Activated CD4-positive, alpha-beta T cell treated with anti-CD3 and anti-CD28 coated beads, Interleukin-2, amount 10 ng/mL, durations not matched to agents 7 days and 5 days (primary cell): Measurements from ENCODE around the gene DMD. TPM values are rescaled to one million over a fixed set of nuclear protein-coding genes. Genes with fewer than 3 reads are reported as not detected.
"Not testable (repeated sequence)": the region's sequence is repeated elsewhere in the genome, so short reads cannot be mapped to it uniquely, and the experiment has no call there.

Source experiments
- CTCF ChIA-PET: fragments of 350-600 bp; sonication (Branson Sonifier 250); formaldehyde crosslinking; loops from one replicate; lab custom pipeline; 2021; ENCODE audit warnings: antibody characterized with exemption; lab: Charles Lee
- POLR2A ChIA-PET: fragments of 350-600 bp; sonication (Branson Sonifier 250); formaldehyde crosslinking; loops from one replicate; lab custom pipeline; 2021; ENCODE audit warnings: antibody characterized with exemption; lab: Charles Lee
- DNase-seq: peaks from one replicate; pipeline ENCODE4 v3.0.0-alpha.2; 2020
- H3K27ac Mint-ChIP-seq: one replicate; pipeline ENCODE4 v1.8.0; 2021; ENCODE audit warnings: mild to moderate bottlenecking, moderate library complexity, mixed read lengths
- H3K27me3 Mint-ChIP-seq: one replicate; pipeline ENCODE4 v1.8.0; 2021; ENCODE audit warnings: mixed read lengths
- H3K36me3 Mint-ChIP-seq: one replicate; pipeline ENCODE4 v1.8.0; 2021; ENCODE audit warnings: low read depth, mixed read lengths
- H3K4me1 Mint-ChIP-seq: one replicate; pipeline ENCODE4 v1.8.0; 2021; ENCODE audit warnings: mixed read lengths
- H3K4me3 Mint-ChIP-seq: one replicate; pipeline ENCODE4 v1.8.0; 2021; ENCODE audit warnings: mild to moderate bottlenecking, moderate library complexity, mixed read lengths
- H3K9me3 Mint-ChIP-seq: one replicate; pipeline ENCODE4 v1.8.0; 2021; ENCODE audit warnings: mixed read lengths
- total RNA-seq, 2 experiments: library from RNA; stranded (reverse); gene quantifications; one replicate each; pipeline ENCODE4 v1.2.3, GENCODE V29; 2021

The DMD gene
- total RNA-seq, 2 experiments from 2014 or later, result 0.57 to 0.83 TPM

DNA sequence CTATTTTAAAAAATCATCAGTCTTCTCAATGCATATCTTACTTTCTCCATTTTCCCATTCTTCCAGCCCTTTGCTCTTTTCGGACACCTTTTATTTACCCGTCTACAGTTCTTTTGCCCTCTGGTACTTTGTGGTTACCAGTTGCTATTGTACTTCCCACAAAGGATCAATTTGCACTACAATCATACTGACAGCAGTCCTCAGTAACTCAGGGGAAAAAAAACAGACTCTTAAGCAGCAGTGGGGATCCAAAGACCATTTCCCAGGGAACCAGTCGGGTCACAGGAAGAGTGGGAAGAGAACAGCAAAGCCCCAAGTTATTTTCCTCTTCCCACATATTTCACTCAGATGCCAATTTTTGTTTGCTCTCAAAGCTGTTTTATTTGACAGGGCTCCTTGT is 23.1 kb downstream of the DMD start:
- ChIA-PET CTCF (no interaction called here), POLR2A (no interaction called here)
- no peak overlapping the region for H3K4me3 Mint-ChIP-seq
- no peaks in the 10 kb centered on the region for H3K36me3 Mint-ChIP-seq
- no peak for DNase-seq
- H3K27ac Mint-ChIP-seq, result no peak overlapping the region
- no peaks in the 10 kb centered on the region for H3K4me1 Mint-ChIP-seq
- no peaks in the 10 kb centered on the region for H3K27me3 Mint-ChIP-seq
- no peaks in the 10 kb centered on the region for H3K9me3 Mint-ChIP-seq

GRCh38 chrX:33184803-33185202 is 26.5 kb downstream of the DMD start:
- H3K4me3 Mint-ChIP-seq, H3K36me3 Mint-ChIP-seq, CTCF ChIA-PET, H3K4me1 Mint-ChIP-seq, H3K27ac Mint-ChIP-seq, H3K27me3 Mint-ChIP-seq, H3K9me3 Mint-ChIP-seq, POLR2A ChIA-PET, DNase-seq: not testable (repeated sequence)

- POLR2A ChIA-PET, result no interaction called here
- no peak overlapping the region for H3K27ac Mint-ChIP-seq
- peaks cover 4% of the 10 kb centered on the region for H3K9me3 Mint-ChIP-seq
- H3K4me3 Mint-ChIP-seq, result no peak overlapping the region
- H3K27me3 Mint-ChIP-seq, result no peaks in the 10 kb centered on the region
- no peaks in the 10 kb centered on the region for H3K36me3 Mint-ChIP-seq
- CTCF ChIA-PET, result no interaction called here
- DNase-seq, result no peak
- no peaks in the 10 kb centered on the region for H3K4me1 Mint-ChIP-seq
Measured at GRCh38 chrX:33183361-33183760, 28.0 kb downstream of the DMD start.

DNA sequence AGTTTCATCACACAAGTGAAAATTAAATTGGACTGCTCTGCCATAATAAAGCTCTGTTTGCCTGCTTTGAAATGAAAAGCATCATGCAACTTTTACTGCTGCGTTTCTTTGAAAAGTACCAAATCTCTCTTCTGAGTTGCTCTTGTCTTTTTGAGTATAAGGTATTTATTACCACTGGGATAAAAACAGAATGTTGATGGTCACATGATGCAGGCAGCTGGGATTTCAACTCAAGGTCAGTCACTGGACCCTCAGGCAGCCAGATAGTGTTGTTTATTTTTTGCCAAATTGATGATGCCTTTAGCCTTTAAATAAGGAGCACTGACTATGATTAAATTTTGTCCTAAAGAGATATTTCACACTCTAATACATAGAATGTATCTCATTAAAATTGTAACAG is 32.7 kb downstream of the DMD start:
- Mint-ChIP-seq H3K9me3 (peaks cover 4% of the 10 kb centered on the region), H3K27me3 (no peaks in the 10 kb centered on the region)
- CTCF ChIA-PET, result no interaction called here

GRCh38 chrX:33178218-33178617 is 33.1 kb downstream of the DMD start:
- POLR2A ChIA-PET, result no interaction called here
- no peaks in the 10 kb centered on the region for H3K36me3 Mint-ChIP-seq

More for the DNA sequence above, 32.7 kb downstream of the DMD start:
- Mint-ChIP-seq H3K27ac (no peak overlapping the region), H3K36me3 (no peaks in the 10 kb centered on the region), H3K4me3 (no peak overlapping the region), H3K4me1 (no peaks in the 10 kb centered on the region)
- no peak for DNase-seq
- POLR2A ChIA-PET, result no interaction called here

DNA sequence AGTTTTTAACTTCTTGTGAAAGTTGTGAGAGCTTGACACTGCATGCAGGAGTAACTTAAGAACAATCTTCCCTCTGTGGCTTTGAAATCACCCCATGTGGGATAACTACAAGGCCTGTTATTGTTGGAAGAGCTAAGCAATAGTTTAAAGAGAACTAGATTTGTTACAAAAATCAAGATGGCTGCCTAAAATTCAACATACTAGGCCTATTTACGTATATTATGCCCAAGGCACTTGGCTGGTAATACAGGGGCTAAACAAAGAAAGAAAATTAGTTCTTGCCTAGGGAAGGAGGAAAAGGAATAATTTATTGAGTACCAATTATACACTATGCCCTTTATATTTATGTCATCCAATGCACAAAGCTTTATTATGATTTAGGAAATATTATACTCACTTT is 36.1 kb downstream of the DMD start:
- Mint-ChIP-seq H3K27ac (no peak overlapping the region), H3K9me3 (no peaks in the 10 kb centered on the region), H3K4me3 (no peak overlapping the region), H3K27me3 (no peaks in the 10 kb centered on the region), H3K4me1 (no peaks in the 10 kb centered on the region), H3K36me3 (no peaks in the 10 kb centered on the region)
- DNase-seq, result no peak
- CTCF ChIA-PET, result interaction anchor here (1.1 kb wide), 1 partner anchor 24 kb away, joined by 3 read pairs; no protein-coding TSS in a partner anchor
- POLR2A ChIA-PET, result no interaction called here

More at GRCh38 chrX:33178218-33178617, 33.1 kb downstream of the DMD start:
- peaks cover 4% of the 10 kb centered on the region for H3K9me3 Mint-ChIP-seq
- no peak overlapping the region for H3K4me3 Mint-ChIP-seq
- DNase-seq, result no peak
- no peaks in the 10 kb centered on the region for H3K4me1 Mint-ChIP-seq
- H3K27me3 Mint-ChIP-seq, result no peaks in the 10 kb centered on the region
- CTCF ChIA-PET, result no interaction called here
- H3K27ac Mint-ChIP-seq, result no peak overlapping the region

DNA sequence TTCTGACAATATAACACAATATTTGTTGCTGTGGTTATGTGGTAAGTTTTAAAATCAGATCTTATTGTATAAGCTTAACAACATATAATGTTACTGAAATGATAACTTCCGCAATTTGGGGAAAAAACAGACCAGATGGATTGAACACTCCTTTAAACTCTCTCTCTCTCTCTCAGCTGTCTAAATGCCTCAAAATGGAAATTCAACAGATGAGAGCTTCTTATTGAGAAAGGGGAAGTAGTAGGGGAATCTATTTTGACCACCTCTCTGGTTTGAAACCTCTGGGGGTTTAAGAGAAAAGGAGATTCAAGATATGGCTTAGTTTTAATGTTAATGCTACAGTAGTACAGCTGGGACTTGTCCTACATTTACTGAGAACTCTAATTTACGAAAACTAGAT is 40.3 kb downstream of the DMD start:
- Mint-ChIP-seq H3K4me3 (no peak overlapping the region), H3K9me3 (no peaks in the 10 kb centered on the region), H3K27ac (no peak overlapping the region), H3K4me1 (no peaks in the 10 kb centered on the region), H3K27me3 (no peaks in the 10 kb centered on the region), H3K36me3 (no peaks in the 10 kb centered on the region)
- POLR2A ChIA-PET, result no interaction called here
- no peak for DNase-seq
- CTCF ChIA-PET, result no interaction called here

- no peak overlapping the region for H3K27ac Mint-ChIP-seq
- H3K9me3 Mint-ChIP-seq, result no peaks in the 10 kb centered on the region
- DNase-seq, result no peak
- ChIA-PET POLR2A (no interaction called here), CTCF (no interaction called here)
- H3K4me3 Mint-ChIP-seq, result no peak overlapping the region
- no peaks in the 10 kb centered on the region for H3K36me3 Mint-ChIP-seq
- no peaks in the 10 kb centered on the region for H3K27me3 Mint-ChIP-seq
- no peaks in the 10 kb centered on the region for H3K4me1 Mint-ChIP-seq
Measured at GRCh38 chrX:33161829-33162228, 49.5 kb downstream of the DMD start.

DNA sequence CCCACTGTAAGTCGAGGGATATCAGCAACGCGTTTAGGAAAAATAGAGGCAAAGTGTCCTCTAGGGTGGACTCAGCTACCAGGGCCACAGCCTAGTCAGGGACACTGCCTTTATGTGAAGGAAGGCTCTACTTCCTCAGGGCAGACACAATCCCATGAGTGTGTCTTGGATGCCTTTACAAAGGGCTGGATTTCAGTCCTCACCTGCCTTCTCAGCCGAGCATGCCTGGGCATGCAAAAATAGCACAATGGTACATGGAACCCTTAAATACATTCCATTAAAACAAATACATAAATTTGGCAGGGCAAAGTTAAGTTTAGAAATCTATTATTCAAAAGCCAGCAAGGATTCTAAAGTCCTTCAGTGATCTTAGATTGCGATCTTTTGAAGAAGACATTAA is 51.1 kb downstream of the DMD start:
- no peak overlapping the region for H3K4me3 Mint-ChIP-seq
- no peaks in the 10 kb centered on the region for H3K36me3 Mint-ChIP-seq
- DNase-seq, result no peak
- no peaks in the 10 kb centered on the region for H3K4me1 Mint-ChIP-seq
- no peak overlapping the region for H3K27ac Mint-ChIP-seq
- H3K27me3 Mint-ChIP-seq, result no peaks in the 10 kb centered on the region
- ChIA-PET POLR2A (no interaction called here), CTCF (no interaction called here)
- no peaks in the 10 kb centered on the region for H3K9me3 Mint-ChIP-seq

DNA sequence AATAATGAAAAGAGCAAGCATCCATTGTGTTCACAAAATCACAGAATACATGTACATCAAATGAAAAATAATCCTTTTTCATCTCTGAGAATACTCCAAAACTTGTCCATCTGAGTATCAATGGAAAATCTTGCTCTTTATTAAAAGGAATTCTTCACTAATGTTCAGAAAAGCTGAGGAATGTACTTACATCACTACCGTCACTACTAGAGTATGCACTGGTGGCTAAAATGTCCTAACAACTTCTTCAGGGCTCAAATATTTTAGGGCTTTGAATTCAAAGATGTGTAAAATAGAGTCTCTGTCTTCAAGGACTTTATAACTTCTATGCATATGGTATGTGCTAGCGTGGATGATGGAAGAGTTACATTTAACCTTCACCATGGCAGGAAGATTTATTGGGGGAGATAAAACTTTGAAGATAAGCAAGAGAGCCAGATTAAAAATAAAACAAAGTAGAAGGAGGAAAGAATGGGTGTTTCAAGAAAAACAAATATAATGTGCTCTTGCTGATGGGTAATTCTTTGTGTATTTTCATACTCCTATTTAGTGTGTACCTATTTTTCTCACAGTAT is 55.1 kb downstream of the DMD start:
- no peak overlapping the region for H3K4me3 Mint-ChIP-seq
- H3K27me3 Mint-ChIP-seq, result no peaks in the 10 kb centered on the region
- POLR2A ChIA-PET, result no interaction called here
- no peaks in the 10 kb centered on the region for H3K9me3 Mint-ChIP-seq
- CTCF ChIA-PET, result no interaction called here
- H3K27ac Mint-ChIP-seq, result no peak overlapping the region
- no peaks in the 10 kb centered on the region for H3K4me1 Mint-ChIP-seq
- no peaks in the 10 kb centered on the region for H3K36me3 Mint-ChIP-seq
- no peak for DNase-seq

- no peaks in the 10 kb centered on the region for H3K36me3 Mint-ChIP-seq
- ChIA-PET POLR2A (no interaction called here), CTCF (interaction anchor here (1.4 kb wide), 1 partner anchor 16 kb away, joined by 4 read pairs; no protein-coding TSS in a partner anchor)
- no peak for DNase-seq
- H3K27me3 Mint-ChIP-seq, result no peaks in the 10 kb centered on the region
- no peaks in the 10 kb centered on the region for H3K4me1 Mint-ChIP-seq
- no peak overlapping the region for H3K4me3 Mint-ChIP-seq
- peaks cover 3% of the 10 kb centered on the region for H3K9me3 Mint-ChIP-seq
- no peak overlapping the region for H3K27ac Mint-ChIP-seq
Measured at GRCh38 chrX:33149580-33149979, 61.8 kb downstream of the DMD start.

- ChIA-PET CTCF (interaction anchor here (1.4 kb wide), 1 partner anchor 17 kb away, joined by 4 read pairs; no protein-coding TSS in a partner anchor), POLR2A (no interaction called here)
- Mint-ChIP-seq H3K9me3 (peaks cover 3% of the 10 kb centered on the region), H3K27me3 (no peaks in the 10 kb centered on the region), H3K4me1 (no peaks in the 10 kb centered on the region), H3K27ac (no peak overlapping the region), H3K4me3 (no peak overlapping the region), H3K36me3 (no peaks in the 10 kb centered on the region)
- no peak for DNase-seq
Measured at GRCh38 chrX:33149085-33149484, 62.3 kb downstream of the DMD start.

- POLR2A ChIA-PET, result no interaction called here
- Mint-ChIP-seq H3K9me3 (no peaks in the 10 kb centered on the region), H3K36me3 (no peaks in the 10 kb centered on the region), H3K27ac (no peak overlapping the region), H3K4me1 (no peaks in the 10 kb centered on the region), H3K4me3 (no peak overlapping the region), H3K27me3 (no peaks in the 10 kb centered on the region)
- no peak for DNase-seq
- CTCF ChIA-PET, result no interaction called here
Measured at GRCh38 chrX:33142331-33142730, 69.0 kb downstream of the DMD start.

DNA sequence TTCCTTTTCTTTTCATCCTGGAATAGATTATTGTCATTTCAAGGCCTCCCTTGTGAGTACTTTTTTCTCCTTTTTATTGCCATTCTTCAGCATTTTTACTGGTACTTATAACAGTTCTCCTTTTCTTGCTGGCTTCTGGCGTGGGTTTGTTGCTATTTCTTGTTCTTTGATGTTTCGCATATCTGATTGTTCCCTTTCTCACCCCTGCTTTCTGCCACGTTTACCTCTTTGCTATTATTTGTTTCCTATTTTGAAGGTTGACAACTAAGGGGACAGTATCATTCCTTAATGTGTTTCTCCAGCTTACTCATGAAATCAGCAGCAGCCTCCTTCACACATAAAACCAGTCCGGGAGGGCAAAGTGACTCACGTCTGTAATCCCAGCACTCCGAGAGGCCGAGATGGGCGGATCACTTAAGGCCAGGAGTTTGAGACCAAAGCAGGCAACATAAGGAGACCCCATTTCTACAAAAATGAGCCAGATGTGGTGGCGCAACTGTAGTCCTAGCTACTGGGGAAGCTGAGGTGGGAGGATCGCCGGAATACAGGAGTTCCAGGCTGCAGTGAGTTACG is 72.6 kb downstream of the DMD start:
- Mint-ChIP-seq H3K27me3 (no peaks in the 10 kb centered on the region), H3K36me3 (no peaks in the 10 kb centered on the region)
- POLR2A ChIA-PET, result no interaction called here

More for the DNA sequence above, 72.6 kb downstream of the DMD start:
- CTCF ChIA-PET, result no interaction called here
- no peak overlapping the region for H3K4me3 Mint-ChIP-seq
- no peak overlapping the region for H3K27ac Mint-ChIP-seq
- DNase-seq, result no peak
- H3K9me3 Mint-ChIP-seq, result no peaks in the 10 kb centered on the region
- no peaks in the 10 kb centered on the region for H3K4me1 Mint-ChIP-seq
